B cell (primary cell): ENCODE results near the gene RNF114. TPM values are rescaled to one million over a fixed set of nuclear protein-coding genes. Genes with fewer than 3 reads are reported as not detected.

ENCODE experiments used
- ATAC-seq: fragments of 200-7000 bp; cut with Tn5 transposase; one replicate; pipeline ENCODE4 v1.10.0; 2021; ENCODE audit warnings: low read depth, mild to moderate bottlenecking, moderate number of reproducible peaks, moderate library complexity
- CTCF ChIA-PET: fragments of 350-600 bp; sonication (Branson Sonifier 250); formaldehyde crosslinking; loops from one replicate; lab custom pipeline; 2021; ENCODE audit warnings: antibody characterized with exemption, inconsistent platforms; lab: Charles Lee
- POLR2A ChIA-PET: fragments of 350-600 bp; sonication (Branson Sonifier 250); formaldehyde crosslinking; loops from one replicate; lab custom pipeline; 2021; ENCODE audit warnings: antibody characterized with exemption; lab: Charles Lee
- DNase-seq: peaks from one replicate; pipeline ENCODE4 v3.0.0; 2013
- H2AFZ ChIP-seq: 2 replicates; pipeline ENCODE4 v1.6.1; 2012; ENCODE audit warnings: mild to moderate bottlenecking, low read depth, low read length; ENCODE audit not compliant: insufficient read depth, poor library complexity, severe bottlenecking
- H3K27ac ChIP-seq, 2 donors: 1 replicate in 1 of 2; 2 replicates in 1 of 2; pipeline ENCODE4 v1.5.1; 2012 to 2013; ENCODE audit warnings: low read length in 2 of 2, mild to moderate bottlenecking in 2 of 2, moderate library complexity in 1 of 2
- H3K27me3 ChIP-seq, 4 experiments: fragments of 200-600 bp in 1 of 4; sonication (generic) in 1 of 4; replicated peaks in 1 of 4; 1 replicate in 2 of 4; 2 replicates in 2 of 4; pipeline versions ENCODE4 v1.6.1 to v1.7.0; 2013 to 2016; ENCODE audit warnings: low read length in 3 of 4, mild to moderate bottlenecking in 2 of 4, mixed read lengths in 1 of 4, moderate library complexity in 1 of 4; ENCODE audit not compliant: insufficient read depth in 4 of 4, control insufficient read depth in 3 of 4; ENCODE audit errors: control extremely low read depth in 1 of 4
- H3K36me3 ChIP-seq, 2 experiments: replicated peaks in 1 of 2; 1 replicate in 1 of 2; 2 replicates in 1 of 2; pipeline versions ENCODE4 v1.6.1 to v1.7.1; 2013; ENCODE audit warnings: low read length in 1 of 2; ENCODE audit not compliant: insufficient read depth in 2 of 2, control insufficient read depth in 1 of 2; ENCODE audit errors: control extremely low read depth in 1 of 2, extremely low read depth in 1 of 2
- H3K4me1 ChIP-seq, 2 donors: fragments of 200-600 bp in 1 of 2; sonication (generic) in 1 of 2; 1 replicate in 1 of 2; 2 replicates in 1 of 2; pipeline versions ENCODE4 v1.5.1 to v1.6.1; 2013 to 2017; ENCODE audit warnings: low read length in 2 of 2; ENCODE audit not compliant: control insufficient read depth in 2 of 2, insufficient read depth in 2 of 2
- H3K4me2 ChIP-seq: replicated peaks from 2 replicates; pipeline ENCODE3; 2012; ENCODE audit warnings: mild to moderate bottlenecking, low read depth, low read length; ENCODE audit not compliant: poor library complexity, severe bottlenecking
- H3K4me3 ChIP-seq, 5 experiments: fragments of 200-600 bp in 1 of 5; sonication (generic) in 1 of 5; 1 replicate in 3 of 5; 2 replicates in 2 of 5; pipeline versions ENCODE4 v1.5.1 to v1.7.0; 2011 to 2016; ENCODE audit warnings: low read length in 4 of 5, mild to moderate bottlenecking in 4 of 5, low read depth in 2 of 5, control low read depth in 1 of 5, moderate library complexity in 1 of 5; ENCODE audit not compliant: insufficient read depth in 1 of 5; ENCODE audit errors: control extremely low read depth in 1 of 5, extremely low read depth in 1 of 5
- H3K79me2 ChIP-seq: fragments of 200-600 bp; sonication (generic); one replicate; pipeline ENCODE4 v1.6.0; 2016; ENCODE audit warnings: low read length; ENCODE audit not compliant: control insufficient read depth, insufficient read depth
- H3K9ac ChIP-seq: fragments of 200-600 bp; sonication (generic); 2 replicates; pipeline ENCODE4 v1.6.1; 2017; ENCODE audit warnings: mild to moderate bottlenecking, low read length, moderate library complexity
- H3K9me3 ChIP-seq, 3 donors: one replicate each; pipeline versions ENCODE4 v1.6.1 to v1.7.1; 2013; ENCODE audit warnings: low read length in 2 of 3; ENCODE audit not compliant: control insufficient read depth in 2 of 3, insufficient read depth in 1 of 3; ENCODE audit errors: control extremely low read depth in 1 of 3
- H4K20me1 ChIP-seq: 2 replicates; pipeline ENCODE4 v1.6.0; 2012; ENCODE audit warnings: mild to moderate bottlenecking, low read length; ENCODE audit not compliant: insufficient read depth, control insufficient read depth, poor library complexity, severe bottlenecking
- H3K27ac Mint-ChIP-seq: one replicate; pipeline ENCODE4 v1.8.0; 2021; ENCODE audit warnings: mixed read lengths
- H3K27me3 Mint-ChIP-seq: one replicate; pipeline ENCODE4 v1.8.0; 2021; ENCODE audit warnings: mixed read lengths
- H3K4me1 Mint-ChIP-seq: one replicate; pipeline ENCODE4 v1.8.0; 2021; ENCODE audit warnings: mixed read lengths
- H3K4me3 Mint-ChIP-seq: one replicate; pipeline ENCODE4 v1.8.0; 2021; ENCODE audit warnings: mixed read lengths
- H3K9me3 Mint-ChIP-seq: one replicate; pipeline ENCODE4 v1.8.0; 2022; ENCODE audit warnings: mixed read lengths; ENCODE audit not compliant: insufficient read depth
- CTCF ChIP-seq: fragments of 200-600 bp; IDR thresholded peaks from one replicate; pipeline ENCODE4 v1.8.0; 2022; ENCODE audit warnings: antibody characterized with exemption, mild to moderate bottlenecking
- EZH2 ChIP-seq: IDR thresholded peaks from 2 replicates; pipeline ENCODE4 v1.6.1; 2012; ENCODE audit warnings: borderline replicate concordance, low read depth, mild to moderate bottlenecking, moderate library complexity, low read length; ENCODE audit not compliant: insufficient read depth, poor library complexity, severe bottlenecking
- WGBS: methylation state at CpG from one replicate; pipeline ENCODE4 v1.1.5; 2013; ENCODE audit warnings: missing lambda C conversion rate; ENCODE audit not compliant: insufficient coverage; 5-methylcytosine and 5-hydroxymethylcytosine counted together
- intact Hi-C: fragments of 100-400 bp; cut with micrococcal nuclease; formaldehyde crosslinking; loops from one replicate; pipeline ENCODE4 v1.10.0; 2022
- polyA plus RNA-seq: library from polyadenylated mRNA; depleted of rRNA; stranded (reverse); fragments of >200 nt; gene quantifications from 2 replicates; pipeline ENCODE4 v1.2.3, GENCODE V29; 2012
- total RNA-seq, 2 donors: library from RNA; stranded (reverse); fragments of 120-200 nt in 1 of 2; gene quantifications; 1 replicate in 1 of 2; 2 replicates in 1 of 2; pipeline versions ENCODE4 v1.2.3 to v1.2.4, GENCODE V29; 2013 to 2022

RNF114 gene
- total and polyA plus RNA-seq, 2 donors (not counting 1 experiment from before 2014, with no cell fraction given) = 81.7 to 117 TPM

DNA sequence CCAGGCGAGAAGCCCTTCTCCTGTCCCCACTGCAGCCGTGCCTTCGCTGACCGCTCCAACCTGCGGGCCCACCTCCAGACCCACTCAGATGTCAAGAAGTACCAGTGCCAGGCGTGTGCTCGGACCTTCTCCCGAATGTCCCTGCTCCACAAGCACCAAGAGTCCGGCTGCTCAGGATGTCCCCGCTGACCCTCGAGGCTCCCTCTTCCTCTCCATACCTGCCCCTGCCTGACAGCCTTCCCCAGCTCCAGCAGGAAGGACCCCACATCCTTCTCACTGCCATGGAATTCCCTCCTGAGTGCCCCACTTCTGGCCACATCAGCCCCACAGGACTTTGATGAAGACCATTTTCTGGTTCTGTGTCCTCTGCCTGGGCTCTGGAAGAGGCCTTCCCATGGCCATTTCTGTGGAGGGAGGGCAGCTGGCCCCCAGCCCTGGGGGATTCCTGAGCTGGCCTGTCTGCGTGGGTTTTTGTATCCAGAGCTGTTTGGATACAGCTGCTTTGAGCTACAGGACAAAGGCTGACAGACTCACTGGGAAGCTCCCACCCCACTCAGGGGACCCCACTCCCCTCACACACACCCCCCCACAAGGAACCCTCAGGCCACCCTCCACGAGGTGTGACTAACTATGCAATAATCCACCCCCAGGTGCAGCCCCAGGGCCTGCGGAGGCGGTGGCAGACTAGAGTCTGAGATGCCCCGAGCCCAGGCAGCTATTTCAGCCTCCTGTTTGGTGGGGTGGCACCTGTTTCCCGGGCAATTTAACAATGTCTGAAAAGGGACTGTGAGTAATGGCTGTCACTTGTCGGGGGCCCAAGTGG lies 51.9 kb downstream of the RNF114 start:
- Histone ChIP-seq H4K20me1 (no peaks in the 10 kb centered on the region), H3K27me3 (peaks cover 0 to 6% (median 0%) of the 10 kb centered on the region in 4 experiments), H3K4me3 (no peak overlapping the region), H3K4me2 (no peak overlapping the region), H3K36me3 (no peaks in the 10 kb centered on the region), H3K9me3 (peaks cover 0 to 3% (median 0%) of the 10 kb centered on the region in 3 donors), H2AFZ (no peak overlapping the region), H3K27ac (no peak overlapping the region), H3K4me1 (peaks cover 2 to 5% of the 10 kb centered on the region in 2 donors), H3K79me2 (no peaks in the 10 kb centered on the region), H3K9ac (no peak overlapping the region)
- Mint-ChIP-seq H3K4me1 (peaks cover 5% of the 10 kb centered on the region), H3K27me3 (no peaks in the 10 kb centered on the region), H3K27ac (no peak overlapping the region), H3K4me3 (no peak overlapping the region), H3K9me3 (no peaks in the 10 kb centered on the region)
- 92% methylated on average over 16 of the region's 18 CpGs for WGBS
- ATAC-seq (no peak), DNase-seq (no peak)
- POLR2A ChIA-PET = interaction anchor here (0.6 kb wide), 1 partner anchor 11 kb away, joined by 5 read pairs; no protein-coding TSS in a partner anchor
- CTCF ChIA-PET = interaction anchor here (0.5 to 2.4 kb wide), 5 partner anchors 9 to 83 kb away, joined by 3 to 12 read pairs (median 4); no protein-coding TSS in a partner anchor
- TF ChIP-seq CTCF (no peak), EZH2 (no peak)
- intact Hi-C loops = no loop called here
